ENCODE measurements around the gene ACSM2A.
"Not testable (repeated sequence)": the region's sequence is repeated elsewhere in the genome, so short reads cannot be mapped to it uniquely, and the experiment has no call there.

GRCh38 chr16:20490994-20491393 is 39.7 kb downstream of the ACSM2A start:
- not testable (repeated sequence) for TF ChIP-seq REST (IDR thresholded peaks at IDR 0.05; ENCODE audit: low read depth, low read length); POLR2AphosphoS5 (IDR thresholded peaks at IDR 0.05; ENCODE audit: low read length); CTCF (IDR thresholded peaks at IDR 0.05 in 2 of 3, conservative IDR thresholded peaks at IDR 0.05 in 1 of 3; ENCODE audit: control insufficient read depth in 2 of 3, extremely low read depth in 1 of 3, insufficient read depth in 1 of 3, low read depth in 3 of 3, low read length in 3 of 3); TAF1 (IDR thresholded peaks at IDR 0.05; ENCODE audit: borderline replicate concordance, low read depth, low read length); STAT1 (conservative IDR thresholded peaks at IDR 0.05)

All from GM12878 (cell line).